ENCODE data around the gene RUNX2.

- TF ChIP-seq CTCF (IDR thresholded peaks at IDR 0.05; ENCODE audit: control extremely low read depth in 1 of 3, insufficient read depth in 1 of 3, low read depth in 1 of 3, low read length in 3 of 3) (no peak), POLR2A (IDR thresholded peaks at IDR 0.05; ENCODE audit: control extremely low read depth in 1 of 2, low read depth in 2 of 2, low read length in 2 of 2) (no peak), HDAC6 (IDR thresholded peaks at IDR 0.05; ENCODE audit: low read depth, low read length) (no peak), EGR1 (IDR thresholded peaks at IDR 0.05; ENCODE audit: borderline replicate concordance, low read depth, low read length) (no peak), CEBPB (IDR thresholded peaks at IDR 0.05; ENCODE audit: low read depth, low read length) (no peak), POLR2AphosphoS5 (IDR thresholded peaks at IDR 0.05; ENCODE audit: low read depth, low read length) (no peak), KDM1A (IDR thresholded peaks at IDR 0.05; ENCODE audit: borderline replicate concordance, low read length) (no peak), EZH2 (IDR thresholded peaks at IDR 0.05; ENCODE audit: low read depth, low read length, severe bottlenecking) (no peak)
These were observed 54.3 kb downstream of the RUNX2 start for GRCh38 chr6:45382391-45382790.

Measured in H1 (cell line).